PC-9 (cell line): Measurements from ENCODE around the gene ABR. TPM values are rescaled to one million over a fixed set of nuclear protein-coding genes. Genes with fewer than 3 reads are reported as not detected.

Experiments used
- BruUV-seq: library from RNA; stranded (reverse); fragments of 400-500 nt; replicated peaks from 2 replicates; lab custom pipeline; 2021; lab: Mats Ljungman, UMichigan
- CTCF ChIA-PET: fragments of 300-600 bp; sonication (Branson Sonifier 250); formaldehyde crosslinking; loops from one replicate; lab custom pipeline; 2022; ENCODE audit warnings: antibody characterized with exemption; lab: Charles Lee
- POLR2A ChIA-PET: fragments of 300-600 bp; sonication (Branson Sonifier 250); formaldehyde crosslinking; loops from one replicate; lab custom pipeline; 2022; ENCODE audit warnings: antibody characterized with exemption; ENCODE audit not compliant: unreplicated experiment; lab: Charles Lee
- DNase-seq, 2 experiments: peaks; one replicate each; pipeline versions ENCODE4 v3.0.0 to v3.0.0-alpha.2; 2015 to 2022; ENCODE audit warnings: mixed read lengths in 1 of 2
- H2AFZ ChIP-seq: fragments of 200-600 bp; sonication (generic); 2 replicates; pipeline ENCODE4 v1.8.1; 2017; ENCODE audit warnings: antibody characterized with exemption
- H3F3A ChIP-seq: fragments of 200-600 bp; sonication (generic); 2 replicates; pipeline ENCODE4 v1.8.1; 2017; ENCODE audit warnings: antibody characterized with exemption, mild to moderate bottlenecking, low read depth; ENCODE audit not compliant: insufficient read depth
- H3K27ac ChIP-seq: fragments of 200-600 bp; sonication (generic); 2 replicates; pipeline ENCODE4 v1.6.1; 2016; ENCODE audit warnings: mixed run types
- H3K27me3 ChIP-seq: fragments of 200-600 bp; sonication (generic); 2 replicates; pipeline ENCODE4 v1.6.1; 2016; ENCODE audit warnings: low read depth, mixed run types; ENCODE audit not compliant: insufficient read depth
- H3K36me3 ChIP-seq: fragments of 200-600 bp; sonication (generic); 2 replicates; pipeline ENCODE4 v1.6.1; 2016; ENCODE audit warnings: low read depth, mixed run types
- H3K4me1 ChIP-seq: fragments of 200-600 bp; sonication (generic); replicated peaks from 2 replicates; pipeline ENCODE4 v1.6.1; 2016; ENCODE audit warnings: mixed run types; ENCODE audit not compliant: insufficient read depth
- H3K4me2 ChIP-seq: fragments of 200-600 bp; sonication (generic); 2 replicates; pipeline ENCODE4 v1.6.1; 2017; ENCODE audit warnings: mixed run types
- H3K4me3 ChIP-seq: fragments of 200-600 bp; sonication (generic); 2 replicates; pipeline ENCODE4 v1.6.1; 2016; ENCODE audit warnings: mixed run types
- H3K79me2 ChIP-seq: fragments of 200-600 bp; sonication (generic); 2 replicates; pipeline ENCODE4 v1.6.1; 2017; ENCODE audit warnings: low read depth, mixed run types
- H3K9me2 ChIP-seq: fragments of 200-600 bp; sonication (generic); 2 replicates; pipeline ENCODE4 v1.8.1; 2017; ENCODE audit warnings: mild to moderate bottlenecking; ENCODE audit not compliant: insufficient read depth
- H3K9me3 ChIP-seq: fragments of 200-600 bp; sonication (generic); 2 replicates; pipeline ENCODE4 v1.8.1; 2016; ENCODE audit warnings: low read depth; ENCODE audit not compliant: insufficient read depth
- H4K20me1 ChIP-seq: fragments of 200-600 bp; sonication (generic); 2 replicates; pipeline ENCODE4 v1.8.1; 2017; ENCODE audit not compliant: insufficient read depth
- EZH2 ChIP-seq: fragments of 200-600 bp; sonication (generic); IDR thresholded peaks from 2 replicates; pipeline ENCODE4 v1.8.0; 2017; ENCODE audit warnings: antibody characterized with exemption, low read depth
- intact Hi-C: fragments of 100-400 bp; cut with micrococcal nuclease; formaldehyde crosslinking; loops from one replicate; pipeline ENCODE4 v1.10.0; 2022; ENCODE audit not compliant: unreplicated experiment
- total RNA-seq: library from RNA; stranded (reverse); gene quantifications from 2 replicates; pipeline ENCODE4 v1.2.3, GENCODE V29; 2021
- TF ChIP-seq, protein P1 (sequence below): fragments of 200-600 bp; sonication (generic); conservative IDR thresholded peaks from 2 replicates; pipeline ENCODE4 v1.6.1; 2017; ENCODE audit warnings: mixed run types, antibody characterized with exemption, mild to moderate bottlenecking, moderate library complexity

Gene ABR
- total RNA-seq, 1 experiment from 2014 or later, result 76.0 TPM

DNA sequence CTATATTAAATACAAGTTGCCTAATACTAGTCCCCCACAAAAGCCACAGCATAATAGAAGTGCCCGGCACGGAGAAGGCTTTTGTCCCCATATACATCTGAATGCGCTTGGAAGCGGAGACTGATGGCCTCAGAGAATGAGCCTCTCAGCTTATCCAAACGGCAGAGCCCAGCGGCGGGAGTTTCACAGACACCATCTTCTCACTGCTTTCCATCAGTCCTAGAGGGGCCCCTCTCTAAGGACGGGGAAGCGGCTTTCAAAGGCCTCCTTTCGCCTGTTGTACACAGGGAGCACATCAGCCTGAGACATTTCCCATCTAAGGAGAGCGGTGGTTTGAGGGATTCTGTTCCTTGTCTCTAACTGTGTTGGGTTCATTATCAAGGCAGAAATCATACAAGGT, 217.1 kb downstream of the ABR start:
- CTCF ChIA-PET, result interaction anchor here (0.6 kb wide), 1 partner anchor 82 kb away, joined by 3 read pairs; no protein-coding TSS in a partner anchor
- DNase-seq, result no peak
- Histone ChIP-seq H3K27ac (no peak overlapping the region), H3K79me2 (peaks cover 4% of the 10 kb centered on the region; the same call in 1 of the 2 replicates), H3K4me3 (no peak overlapping the region), H4K20me1 (peaks cover 8% of the 10 kb centered on the region; the same call in 1 of the 2 replicates), H3K9me3 (no peaks in the 10 kb centered on the region), H3K4me1 (no peaks in the 10 kb centered on the region), H3K27me3 (no peaks in the 10 kb centered on the region), H3K9me2 (no peaks in the 10 kb centered on the region), H3K36me3 (no peaks in the 10 kb centered on the region), H2AFZ (no peak overlapping the region), H3K4me2 (no peak overlapping the region), H3F3A (peaks cover 33% of the 10 kb centered on the region; the same call in 1 of the 2 replicates)
- TF ChIP-seq, protein P1, sequence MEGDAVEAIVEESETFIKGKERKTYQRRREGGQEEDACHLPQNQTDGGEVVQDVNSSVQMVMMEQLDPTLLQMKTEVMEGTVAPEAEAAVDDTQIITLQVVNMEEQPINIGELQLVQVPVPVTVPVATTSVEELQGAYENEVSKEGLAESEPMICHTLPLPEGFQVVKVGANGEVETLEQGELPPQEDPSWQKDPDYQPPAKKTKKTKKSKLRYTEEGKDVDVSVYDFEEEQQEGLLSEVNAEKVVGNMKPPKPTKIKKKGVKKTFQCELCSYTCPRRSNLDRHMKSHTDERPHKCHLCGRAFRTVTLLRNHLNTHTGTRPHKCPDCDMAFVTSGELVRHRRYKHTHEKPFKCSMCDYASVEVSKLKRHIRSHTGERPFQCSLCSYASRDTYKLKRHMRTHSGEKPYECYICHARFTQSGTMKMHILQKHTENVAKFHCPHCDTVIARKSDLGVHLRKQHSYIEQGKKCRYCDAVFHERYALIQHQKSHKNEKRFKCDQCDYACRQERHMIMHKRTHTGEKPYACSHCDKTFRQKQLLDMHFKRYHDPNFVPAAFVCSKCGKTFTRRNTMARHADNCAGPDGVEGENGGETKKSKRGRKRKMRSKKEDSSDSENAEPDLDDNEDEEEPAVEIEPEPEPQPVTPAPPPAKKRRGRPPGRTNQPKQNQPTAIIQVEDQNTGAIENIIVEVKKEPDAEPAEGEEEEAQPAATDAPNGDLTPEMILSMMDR, result no peak
- intact Hi-C loops, result no loop called here
- POLR2A ChIA-PET, result no interaction called here
- BruUV-seq, result no TSS peak

GRCh38 chr17:962166-962565, 217.6 kb downstream of the ABR start:
- peaks cover 11% of the 10 kb centered on the region; the same call in 1 of the 2 replicates for H4K20me1 ChIP-seq
- H3K27ac ChIP-seq, result no peak overlapping the region
- TF ChIP-seq EZH2, result no peak
- TF ChIP-seq, protein P1, result no peak
- peaks cover 4% of the 10 kb centered on the region; the same call in 1 of the 2 replicates for H3K79me2 ChIP-seq
- peaks cover 38% of the 10 kb centered on the region; the same call in 1 of the 2 replicates for H3F3A ChIP-seq
- no peak overlapping the region for H3K4me3 ChIP-seq
- DNase-seq, result no peak
- H3K27me3 ChIP-seq, result no peaks in the 10 kb centered on the region
- CTCF ChIA-PET, result interaction anchor here (0.6 kb wide), 1 partner anchor 82 kb away, joined by 3 read pairs; no protein-coding TSS in a partner anchor
- POLR2A ChIA-PET, result interaction anchor here (0.6 kb wide), 1 partner anchor 205 kb away, joined by 4 read pairs; no protein-coding TSS in a partner anchor
- peaks cover 2% of the 10 kb centered on the region; the same call in 1 of the 2 replicates for H3K4me1 ChIP-seq
- H2AFZ ChIP-seq, result no peak overlapping the region
- no peak overlapping the region for H3K4me2 ChIP-seq
- no peaks in the 10 kb centered on the region for H3K36me3 ChIP-seq
- BruUV-seq, result no TSS peak
- no peaks in the 10 kb centered on the region for H3K9me3 ChIP-seq
- intact Hi-C loops, result no loop called here
- no peaks in the 10 kb centered on the region for H3K9me2 ChIP-seq

GRCh38 chr17:958712-959451, 220.9 kb downstream of the ABR start:
- Histone ChIP-seq H3K4me2 (no peak overlapping the region), H3K9me3 (no peaks in the 10 kb centered on the region), H3K9me2 (no peaks in the 10 kb centered on the region), H2AFZ (no peak overlapping the region), H3F3A (peaks cover 42% of the 10 kb centered on the region), H3K4me3 (no peak overlapping the region), H3K36me3 (no peaks in the 10 kb centered on the region), H3K79me2 (peaks cover 4% of the 10 kb centered on the region; the same call in 1 of the 2 replicates), H3K27me3 (no peaks in the 10 kb centered on the region), H3K4me1 (peaks cover 14% of the 10 kb centered on the region), H3K27ac (no peak overlapping the region), H4K20me1 (0 out of 2 replicates have a peak, but pooled peaks cover 16% of the 10 kb centered on the region)
- intact Hi-C loops, result no loop called here
- no TSS peak for BruUV-seq
- no peak for TF ChIP-seq EZH2
- TF ChIP-seq, protein P1, result no peak
- POLR2A ChIA-PET, result interaction anchor here (0.7 kb wide), 1 partner anchor 177 kb away, joined by 4 read pairs; no protein-coding TSS in a partner anchor
- no peak for DNase-seq
- CTCF ChIA-PET, result interaction anchor here (0.7 kb wide), 1 partner anchor 15 kb away, joined by 5 read pairs; no protein-coding TSS in a partner anchor
